GM18873 (cell line): ENCODE data around the gene SRA1.
"Not testable (repeated sequence)": the region's sequence is repeated elsewhere in the genome, so short reads cannot be mapped to it uniquely, and the experiment has no call there.

Source experiments
- ATAC-seq: cut with Tn5 transposase; IDR thresholded peaks from one replicate; pipeline ENCODE4 v1.9.1; 2021; ENCODE audit warnings: mild to moderate bottlenecking, moderate library complexity, moderate number of reproducible peaks; ENCODE audit not compliant: unreplicated experiment, low FRiP score

The SRA1 gene

GRCh38 chr5:140557136-140557805, at the start of gene SRA1:
SRA1 (minus strand) TSS chr5:140557473; CDS start chr5:140557452, 21 bp downstream.
- ATAC-seq: peak; percentile 92

GRCh38 chr5:140607031-140607430, 49.8 kb upstream of the SRA1 start:
- ATAC-seq: no peak

- ATAC-seq: no peak
Observed at GRCh38 chr5:140605879-140606278, 48.6 kb upstream of the SRA1 start.

- no peak for ATAC-seq
Observed at GRCh38 chr5:140603734-140604133, 46.5 kb upstream of the SRA1 start.

- ATAC-seq: not testable (repeated sequence)
Observed at GRCh38 chr5:140603446-140603698, 46.1 kb upstream of the SRA1 start.

GRCh38 chr5:140602147-140602546, 44.9 kb upstream of the SRA1 start:
- no peak for ATAC-seq

GRCh38 chr5:140600096-140600495, 42.8 kb upstream of the SRA1 start:
- ATAC-seq: no peak

- ATAC-seq: no peak
Observed at GRCh38 chr5:140598836-140599235, 41.6 kb upstream of the SRA1 start.

- no peak for ATAC-seq
Observed at GRCh38 chr5:140596321-140596741, 39.1 kb upstream of the SRA1 start.

GRCh38 chr5:140595538-140596300, 38.4 kb upstream of the SRA1 start:
- no peak for ATAC-seq

- ATAC-seq: no peak
Observed at GRCh38 chr5:140594169-140594568, 36.9 kb upstream of the SRA1 start.

GRCh38 chr5:140593070-140593469, 35.8 kb upstream of the SRA1 start:
- not testable (repeated sequence) for ATAC-seq

GRCh38 chr5:140591747-140592372, 34.6 kb upstream of the SRA1 start:
- no peak for ATAC-seq

- ATAC-seq: no peak
Observed at GRCh38 chr5:140590861-140591260, 33.6 kb upstream of the SRA1 start.

- ATAC-seq: no peak
Observed at GRCh38 chr5:140588311-140589070, 31.2 kb upstream of the SRA1 start.

GRCh38 chr5:140587495-140587894, 30.2 kb upstream of the SRA1 start:
- ATAC-seq: no peak

- not testable (repeated sequence) for ATAC-seq
Observed at GRCh38 chr5:140579188-140579747, 22.0 kb upstream of the SRA1 start.

- no peak for ATAC-seq
Observed at GRCh38 chr5:140576776-140577201, 19.5 kb upstream of the SRA1 start.

GRCh38 chr5:140575309-140575708, 18.0 kb upstream of the SRA1 start:
- ATAC-seq: no peak

GRCh38 chr5:140574165-140574564, 16.9 kb upstream of the SRA1 start:
- no peak for ATAC-seq

GRCh38 chr5:140573683-140574082, 16.4 kb upstream of the SRA1 start:
- no peak for ATAC-seq
